GM19238 (cell line): Measurements from ENCODE around the gene ZFYVE16.
"Not testable (repeated sequence)": the region's sequence is repeated elsewhere in the genome, so short reads cannot be mapped to it uniquely, and the experiment has no call there.

Source experiments
- DNase-seq: peaks from one replicate; pipeline ENCODE4 v3.0.0; 2011; ENCODE audit warnings: low spot score; ENCODE audit not compliant: insufficient read length

The ZFYVE16 gene

DNA sequence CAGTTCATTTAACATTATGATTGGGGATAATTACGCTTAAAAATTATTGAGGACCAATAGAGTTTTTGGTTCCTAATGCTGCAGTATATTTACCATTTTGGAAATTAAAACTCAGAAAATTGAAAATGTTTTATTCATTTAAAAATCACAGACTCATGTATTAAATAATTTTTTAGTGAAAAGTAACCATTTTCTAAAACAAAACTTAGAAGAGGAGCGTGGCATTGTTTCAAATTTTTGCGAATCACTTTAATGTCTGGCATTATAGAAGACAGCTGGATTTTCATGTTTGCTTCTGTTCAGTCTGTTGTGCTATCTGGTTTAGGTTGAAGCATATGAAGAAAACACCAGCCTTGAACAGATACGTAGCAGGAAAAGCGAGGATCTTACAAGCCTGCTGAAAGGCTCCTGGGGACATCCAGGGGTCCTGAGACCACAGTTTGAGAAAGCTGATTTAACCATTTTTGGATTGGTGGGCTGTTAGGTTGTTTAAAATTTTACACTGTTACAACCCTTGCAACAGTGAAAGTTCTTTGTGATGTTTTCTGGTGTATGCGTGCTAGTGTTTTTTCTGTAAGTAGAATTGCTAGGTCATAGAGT, 1.6 kb downstream of the ZFYVE16 start:
- DNase-seq = no peak

DNA sequence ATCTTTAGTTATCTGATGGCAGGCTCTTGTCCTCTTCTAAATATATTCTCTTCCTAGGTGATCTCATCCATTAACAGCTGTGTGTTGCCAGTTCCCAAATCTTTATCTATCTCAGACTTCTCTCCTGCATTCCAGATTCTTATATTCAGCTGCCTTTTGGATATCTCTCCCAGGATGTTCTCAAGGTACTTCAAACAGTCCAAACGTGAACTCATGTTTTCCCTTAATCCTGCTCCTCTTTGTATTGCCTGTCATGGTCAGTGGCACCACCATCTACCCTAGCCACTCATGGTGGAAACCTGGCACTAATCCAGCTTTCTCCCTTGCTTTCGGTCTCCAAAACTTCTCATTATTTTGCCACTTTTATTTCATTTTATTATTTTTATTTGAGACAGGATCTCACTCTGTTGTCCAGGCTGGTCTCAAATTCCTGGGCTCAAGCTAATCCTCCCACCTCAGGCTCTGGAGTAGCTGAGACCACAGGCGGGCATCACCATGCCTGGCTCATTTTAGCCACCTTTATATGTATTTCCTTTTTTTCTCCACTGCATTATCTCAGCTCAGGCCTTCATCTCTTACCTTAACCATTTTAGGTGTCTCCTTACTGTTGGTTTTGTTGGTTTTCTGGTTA, 3.8 kb downstream of the ZFYVE16 start:
- DNase-seq = no peak

DNA sequence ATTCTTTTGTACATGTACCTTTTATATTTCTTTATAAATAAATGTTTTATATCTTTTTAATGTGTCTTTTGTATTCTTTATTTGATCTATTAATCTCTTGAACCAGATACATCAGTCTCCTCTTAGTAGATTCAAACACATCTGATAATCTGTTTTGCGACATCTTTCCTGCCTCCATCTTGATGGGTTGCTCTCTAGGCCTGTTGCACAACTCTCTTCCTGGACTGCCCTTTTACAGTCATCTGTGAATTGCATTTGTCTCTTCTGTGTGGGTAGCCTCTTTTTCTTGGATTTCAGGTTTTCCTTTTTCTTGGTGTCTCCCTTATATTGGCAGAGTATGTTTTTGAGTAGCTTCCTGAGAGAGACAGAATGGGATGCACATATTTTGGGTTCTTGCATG, 6.2 kb downstream of the ZFYVE16 start:
- DNase-seq = no peak

DNA sequence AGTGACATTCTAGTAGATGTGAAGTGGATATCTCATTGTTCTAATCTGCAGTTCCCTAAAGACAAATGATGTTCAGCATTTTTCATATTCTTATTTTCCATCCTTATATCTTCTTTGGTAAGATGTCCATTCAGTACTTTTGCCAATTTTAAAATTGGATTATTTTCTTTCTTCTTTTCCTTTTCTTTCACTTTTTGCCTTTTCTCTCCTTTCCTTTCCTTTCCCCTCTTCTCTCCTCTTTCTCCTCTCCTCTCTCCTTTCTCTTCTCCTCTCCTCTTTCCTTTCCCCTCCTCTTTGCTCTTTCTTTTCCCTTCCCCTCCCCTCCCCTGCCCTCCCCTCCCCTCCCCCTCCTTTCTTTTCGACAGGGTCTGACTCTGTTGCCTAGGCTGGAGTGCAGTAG, 10.1 kb downstream of the ZFYVE16 start:
- DNase-seq = no peak

DNA sequence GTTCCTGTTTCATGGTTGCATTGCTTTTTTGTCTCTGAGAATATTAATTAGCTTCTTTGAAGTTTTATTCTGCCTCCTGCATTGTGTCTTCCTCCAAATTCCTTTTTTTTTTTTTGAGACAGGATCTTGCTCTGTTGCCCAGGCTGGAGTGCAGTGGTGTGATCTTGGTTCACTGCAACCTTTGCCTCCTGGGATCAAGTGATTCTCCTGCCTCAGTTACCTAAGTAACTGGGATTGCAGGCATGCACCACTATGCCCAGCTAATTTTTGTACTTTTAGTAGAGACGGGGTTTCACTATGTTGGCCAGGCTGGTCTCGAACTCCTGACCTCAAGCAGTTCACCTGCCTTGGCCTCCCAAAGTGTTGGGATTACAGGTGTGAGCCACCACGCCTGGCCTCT, 16.5 kb downstream of the ZFYVE16 start:
- not testable (repeated sequence) for DNase-seq

DNA sequence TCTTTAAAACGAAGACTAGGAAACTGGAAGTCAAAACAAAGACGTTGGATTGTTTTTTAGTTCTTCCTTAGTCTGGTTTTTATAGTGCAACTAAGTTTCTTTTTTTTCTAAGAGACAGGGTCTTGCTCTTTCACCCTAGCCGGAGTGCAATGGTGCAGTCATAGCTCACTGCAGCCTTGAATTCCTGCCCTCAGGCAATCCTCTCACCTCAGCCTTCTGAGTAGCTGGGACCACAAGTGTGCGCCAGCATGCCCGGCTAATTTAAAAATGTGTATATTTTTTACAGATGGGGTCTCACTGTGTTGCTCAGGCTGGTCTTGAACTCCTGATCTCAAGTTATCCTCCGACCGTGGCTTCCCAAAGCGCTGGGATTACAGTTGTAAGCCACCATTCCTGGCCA, 27.6 kb downstream of the ZFYVE16 start:
- DNase-seq = no peak

DNA sequence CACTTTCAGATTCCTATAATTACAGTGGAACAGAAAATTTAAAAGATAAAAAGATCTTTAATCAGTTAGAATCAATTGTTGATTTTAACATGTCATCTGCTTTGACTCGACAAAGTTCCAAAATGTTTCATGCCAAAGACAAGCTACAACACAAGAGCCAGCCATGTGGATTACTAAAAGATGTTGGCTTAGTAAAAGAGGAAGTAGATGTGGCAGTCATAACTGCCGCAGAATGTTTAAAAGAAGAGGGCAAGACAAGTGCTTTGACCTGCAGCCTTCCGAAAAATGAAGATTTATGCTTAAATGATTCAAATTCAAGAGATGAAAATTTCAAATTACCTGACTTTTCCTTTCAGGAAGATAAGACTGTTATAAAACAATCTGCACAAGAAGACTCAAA, 29.5 kb downstream of the ZFYVE16 start:
- no peak for DNase-seq

DNA sequence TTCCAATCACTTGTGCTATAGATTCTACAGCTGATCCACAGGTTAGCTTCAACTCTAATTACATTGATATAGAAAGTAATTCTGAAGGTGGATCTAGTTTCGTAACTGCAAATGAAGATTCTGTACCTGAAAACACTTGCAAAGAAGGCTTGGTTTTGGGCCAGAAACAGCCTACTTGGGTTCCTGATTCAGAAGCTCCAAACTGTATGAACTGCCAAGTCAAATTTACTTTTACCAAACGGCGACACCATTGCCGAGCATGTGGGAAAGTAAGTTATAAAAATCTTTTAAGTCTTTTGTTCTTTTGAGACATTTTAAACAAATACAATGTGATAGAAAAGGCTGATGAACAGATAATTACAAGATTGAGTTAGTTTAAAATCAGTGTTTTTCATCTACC, 30.9 kb downstream of the ZFYVE16 start:
- no peak for DNase-seq

DNA sequence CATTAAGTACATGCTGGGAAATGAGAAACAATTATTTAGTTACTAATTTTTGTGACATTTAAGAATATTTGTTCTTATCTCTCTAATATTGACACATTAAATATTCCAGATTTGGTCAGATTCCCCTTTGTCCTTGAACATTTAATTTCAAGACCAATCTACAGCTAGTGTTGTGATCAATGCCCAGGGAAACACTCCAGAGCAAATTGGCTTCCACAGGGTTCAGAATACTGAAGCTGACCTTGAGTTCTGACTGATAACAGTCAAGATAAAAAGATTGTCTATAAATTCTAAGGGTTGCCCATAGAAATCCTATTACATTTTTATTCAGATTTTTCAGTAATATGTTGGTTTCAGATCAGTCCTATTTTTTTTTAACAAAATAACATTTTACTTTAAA, 31.3 kb downstream of the ZFYVE16 start:
- DNase-seq = no peak

DNA sequence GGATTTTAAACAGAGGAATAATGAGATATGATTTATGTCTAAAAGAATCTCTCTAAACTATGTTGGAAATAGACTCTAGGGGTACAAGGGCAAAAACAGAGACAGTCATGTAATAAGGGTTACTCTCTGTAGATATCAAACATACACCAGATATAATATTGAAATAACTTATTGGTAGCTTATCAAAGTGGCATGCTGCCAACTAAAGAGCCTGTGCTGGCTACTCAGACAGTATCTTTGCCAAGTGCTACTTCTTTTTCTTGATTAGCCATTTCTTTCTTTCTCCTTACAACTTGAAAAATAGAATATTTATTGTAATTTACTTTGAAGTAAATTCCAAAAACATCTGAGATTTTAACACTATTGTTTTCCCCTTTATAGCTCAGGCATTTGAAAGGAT, 34.9 kb downstream of the ZFYVE16 start:
- DNase-seq = no peak

DNA sequence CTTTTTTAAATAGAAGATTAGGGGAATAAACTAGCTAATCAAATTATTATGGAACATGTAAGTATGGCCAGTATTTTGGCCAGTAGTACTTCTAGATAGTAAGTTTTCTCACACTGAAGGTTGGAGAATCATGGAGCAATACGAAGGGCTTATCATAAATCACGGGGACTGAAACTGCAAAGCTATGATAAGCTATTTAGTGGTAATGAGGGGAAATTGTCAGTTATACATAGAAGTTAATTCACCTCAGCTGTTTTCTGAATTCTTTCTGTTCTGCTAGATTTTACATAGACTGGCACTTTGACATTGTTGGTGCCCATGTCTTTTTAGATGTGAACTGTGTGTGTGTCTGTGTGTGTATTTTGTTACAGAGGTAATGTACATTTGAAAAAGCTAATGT, 45.5 kb downstream of the ZFYVE16 start:
- no peak for DNase-seq

DNA sequence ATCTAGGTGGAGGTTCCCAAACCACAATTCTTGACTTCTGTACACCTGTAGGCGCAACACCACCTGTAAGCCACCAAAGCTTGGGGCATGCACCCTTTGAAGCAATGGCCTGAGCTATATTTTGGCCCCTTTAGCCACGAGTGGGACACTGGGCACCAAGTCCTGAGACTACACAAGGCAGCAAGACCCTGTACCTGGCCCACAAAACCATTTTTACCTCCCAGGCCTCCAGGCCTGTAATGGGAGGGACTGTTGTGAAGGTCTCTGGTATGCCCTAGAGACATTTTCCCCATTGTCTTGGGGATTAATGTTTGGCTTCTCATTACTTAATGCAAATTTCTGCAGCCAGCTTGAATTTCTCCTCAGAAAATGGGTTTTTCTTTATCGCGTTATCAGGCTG, 55.4 kb downstream of the ZFYVE16 start:
- DNase-seq = no peak

DNA sequence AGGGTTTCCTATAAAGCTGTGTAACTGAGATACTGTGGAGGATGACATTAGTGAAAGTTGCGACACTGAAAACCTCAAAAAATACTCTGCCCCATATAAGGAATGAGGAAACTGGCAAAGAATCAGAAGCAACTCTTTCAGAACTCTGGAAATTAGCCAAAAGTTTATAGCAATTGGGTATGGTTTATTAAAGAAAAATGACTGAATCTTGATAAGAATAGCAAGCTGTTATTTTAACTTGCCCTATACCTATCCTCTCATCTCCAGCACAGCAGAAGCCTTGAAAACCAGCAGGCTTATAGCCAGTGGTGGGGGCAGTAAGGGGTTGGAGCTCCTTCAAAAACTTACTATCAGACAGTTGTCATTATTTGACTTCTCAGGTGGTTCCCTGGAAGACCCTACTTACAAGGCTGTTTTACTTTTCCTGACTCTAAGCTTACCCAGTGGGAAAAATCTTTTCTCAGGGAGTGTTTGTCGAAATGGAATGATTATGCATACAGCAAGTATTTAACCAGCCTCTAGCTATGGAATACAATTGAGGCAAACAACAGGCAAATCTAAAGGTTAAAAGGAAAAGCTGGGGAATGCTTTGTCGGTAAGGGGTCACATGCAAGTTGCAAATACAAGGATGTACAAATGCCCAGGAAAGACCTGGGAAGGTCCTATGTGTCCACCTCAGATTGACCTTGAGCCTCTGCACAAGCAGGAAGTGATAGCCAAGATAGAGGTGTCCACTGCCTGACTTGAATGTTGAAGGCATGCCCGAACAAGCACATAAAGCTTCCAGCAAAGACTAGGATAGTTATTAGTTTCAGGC, 59.0 kb downstream of the ZFYVE16 start:
- DNase-seq = no peak

DNA sequence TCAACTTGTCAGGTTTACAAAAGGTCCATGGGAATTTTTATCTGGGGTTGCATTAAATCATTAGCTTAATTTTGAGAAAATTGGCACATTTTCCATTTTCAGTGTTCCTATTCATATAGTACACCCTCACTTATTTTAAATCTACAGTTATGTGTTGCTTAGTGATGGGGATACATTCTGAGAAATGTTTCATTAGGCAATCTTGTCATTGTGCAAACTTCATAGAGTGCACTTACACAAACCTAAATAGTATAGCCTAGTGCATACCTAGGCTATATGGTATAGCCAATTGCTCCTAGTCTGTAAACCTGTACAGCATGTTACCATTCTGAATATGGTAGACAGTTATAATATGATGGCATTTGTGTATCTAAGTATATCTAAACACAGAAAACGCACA, 60.3 kb downstream of the ZFYVE16 start:
- no peak for DNase-seq

DNA sequence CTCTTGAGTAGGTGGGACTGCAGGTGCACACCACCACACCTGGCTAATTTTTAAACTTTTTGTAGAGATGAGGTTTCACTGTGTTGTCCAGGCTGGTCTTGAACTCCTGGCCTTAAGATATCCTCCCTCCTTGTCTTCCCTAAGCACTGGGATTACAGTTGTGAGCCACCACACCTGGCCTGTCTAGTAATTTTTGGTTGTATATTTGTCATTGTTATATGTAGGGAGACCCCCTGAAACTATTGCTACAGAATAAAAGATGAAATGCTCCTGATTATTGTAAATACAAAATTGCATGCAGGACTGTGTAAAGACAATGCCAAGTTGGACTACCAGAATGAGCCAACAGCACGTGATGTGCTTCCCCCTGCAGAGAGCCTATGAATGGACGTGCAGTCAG, 62.8 kb downstream of the ZFYVE16 start:
- DNase-seq = not testable (repeated sequence)

DNA sequence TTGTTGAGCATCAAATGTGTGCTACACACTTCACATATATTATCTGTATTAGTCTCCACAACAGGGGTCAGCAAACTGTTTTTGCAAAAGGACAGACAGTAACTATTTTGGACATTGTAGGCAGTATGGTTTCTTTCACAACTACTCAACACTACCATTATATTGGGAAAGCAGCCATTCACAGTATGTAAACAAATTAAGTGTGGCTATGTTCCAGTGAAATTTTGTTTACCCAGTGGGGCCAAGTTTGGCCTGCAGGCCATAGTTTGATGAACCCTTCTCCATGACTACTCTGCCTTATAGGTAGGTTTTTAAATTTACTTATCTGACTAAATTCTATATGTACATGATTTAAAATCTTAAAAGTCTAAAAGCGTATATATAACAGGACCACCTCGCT, 67.1 kb downstream of the ZFYVE16 start:
- no peak for DNase-seq

DNA sequence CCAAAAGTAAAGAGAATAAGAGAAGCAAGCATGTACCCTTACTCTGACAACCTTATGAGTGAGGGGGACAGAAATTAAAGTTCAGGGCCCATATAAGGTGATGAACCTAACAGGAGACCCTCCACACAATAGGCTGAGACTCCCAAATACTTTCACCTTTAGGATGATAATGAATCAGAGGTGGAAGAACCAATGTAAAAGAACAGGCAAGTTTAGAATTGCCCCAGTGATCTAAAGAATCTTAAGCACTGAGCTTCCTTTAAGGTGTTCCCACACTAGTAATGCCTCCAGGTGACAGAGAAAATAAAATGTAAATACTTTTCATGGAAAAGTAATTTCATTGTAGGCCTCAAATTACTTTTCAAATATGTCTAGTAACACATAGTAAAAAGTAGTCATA, 71.8 kb downstream of the ZFYVE16 start:
- DNase-seq = no peak

DNA sequence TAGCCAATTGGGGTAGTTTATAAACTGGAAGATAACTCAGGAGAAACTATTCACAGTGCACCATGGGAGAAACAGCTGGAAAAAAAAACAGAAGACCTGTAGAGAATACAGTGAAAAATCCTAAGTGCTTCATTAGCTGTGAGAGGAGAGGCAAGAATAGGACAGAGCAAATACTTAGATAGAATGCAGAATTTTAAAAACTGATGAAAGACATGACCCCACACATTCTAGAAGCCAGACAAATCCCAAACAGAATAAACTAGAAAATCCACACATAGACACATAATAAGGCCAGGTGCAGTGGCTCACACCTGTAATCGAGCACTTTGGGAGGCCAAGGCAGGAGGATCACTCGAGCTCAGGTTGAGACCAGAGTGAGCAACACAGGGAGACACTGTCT, 72.5 kb downstream of the ZFYVE16 start:
- no peak for DNase-seq

DNA sequence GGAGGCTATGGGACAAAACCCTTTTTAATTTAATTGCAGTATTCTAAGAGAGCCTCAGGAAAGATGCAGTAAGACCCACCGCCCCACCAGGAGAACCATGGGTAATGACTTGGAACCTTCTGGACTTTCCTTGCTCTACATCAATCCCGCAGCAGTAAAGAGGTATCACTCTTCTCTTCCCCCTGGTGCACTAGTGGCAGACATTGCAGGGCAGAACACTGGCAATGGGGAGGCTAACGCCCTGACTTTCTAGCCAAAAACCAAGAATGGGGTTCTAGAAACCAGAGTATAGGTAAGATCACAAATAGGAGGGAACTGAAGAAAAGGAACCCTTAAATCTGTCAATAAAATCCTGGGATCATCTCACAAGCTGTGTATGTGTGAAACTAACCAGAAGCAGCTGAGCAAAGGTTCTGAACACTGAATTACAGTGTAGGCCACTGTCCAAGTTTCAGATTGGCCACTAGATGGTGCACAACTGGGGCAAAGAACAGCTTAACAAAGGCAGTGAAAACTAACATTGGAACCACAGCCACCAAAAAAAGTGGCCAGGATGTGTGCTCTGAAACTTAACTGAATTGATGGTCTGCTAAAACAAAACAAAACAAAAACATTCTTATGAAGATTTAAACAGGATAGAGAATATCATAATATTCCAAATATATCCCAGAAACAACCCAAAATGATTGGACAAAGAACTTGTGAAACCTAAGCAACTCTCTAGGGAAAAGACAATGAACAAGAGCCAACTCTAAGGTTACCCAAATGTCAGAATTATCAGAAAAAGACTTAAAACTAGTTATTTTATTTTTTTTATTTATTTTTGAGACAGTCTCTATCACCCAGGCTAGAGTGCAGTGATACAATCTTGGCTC, 73.4 kb downstream of the ZFYVE16 start:
- peak; percentile 16 for DNase-seq

DNA sequence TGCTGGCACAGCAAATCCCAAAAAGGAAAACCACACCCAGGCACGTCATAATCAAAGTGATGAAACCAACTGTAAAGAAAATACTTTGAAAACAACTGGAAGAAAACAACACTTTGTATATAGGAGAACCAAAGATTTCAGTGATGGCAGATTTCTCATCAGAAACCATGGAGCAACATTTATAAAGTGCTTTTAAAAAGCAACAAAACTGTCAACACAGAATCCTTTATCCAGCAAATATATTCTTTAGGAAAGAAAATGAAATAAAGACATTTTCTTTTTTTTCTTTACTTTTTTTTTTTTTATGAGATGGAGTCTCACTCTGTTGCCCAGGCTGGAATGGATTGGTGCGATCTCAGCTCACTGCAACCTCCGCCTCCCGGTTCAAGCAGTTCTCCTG, 74.7 kb downstream of the ZFYVE16 start:
- DNase-seq = no peak

DNA sequence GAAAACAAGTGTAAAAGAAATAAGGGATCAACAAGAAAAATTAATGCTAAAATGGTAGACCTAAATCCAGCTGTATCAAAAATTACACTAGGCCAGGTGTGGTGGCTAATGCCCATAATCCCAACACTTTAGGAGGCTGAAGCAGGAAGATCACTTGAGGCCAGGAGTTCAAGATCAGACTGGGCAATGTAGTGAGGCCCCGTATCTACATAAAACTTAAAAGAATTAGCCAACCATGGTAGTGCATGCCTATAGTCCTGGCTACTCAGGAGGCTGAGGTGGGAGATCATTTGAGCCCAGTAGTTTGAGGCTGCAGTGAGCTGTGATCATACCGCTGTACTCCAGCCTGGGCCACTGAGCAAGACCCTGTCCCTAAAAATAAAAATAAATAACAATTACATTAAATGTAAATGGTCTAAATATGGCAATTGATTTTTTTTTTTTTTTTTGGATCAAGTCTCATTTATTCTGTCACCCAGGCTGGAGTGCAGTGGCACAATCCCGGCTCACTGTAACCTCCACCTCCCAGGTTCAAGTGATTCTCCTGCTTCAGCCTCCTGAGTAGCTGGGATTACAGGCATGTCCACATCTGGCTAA, 75.9 kb downstream of the ZFYVE16 start:
- DNase-seq = no peak
